ENCODE measurements around the gene ARMC2.
"Not testable (repeated sequence)": the region's sequence is repeated elsewhere in the genome, so short reads cannot be mapped to it uniquely, and the experiment has no call there.

Gene ARMC2

DNA sequence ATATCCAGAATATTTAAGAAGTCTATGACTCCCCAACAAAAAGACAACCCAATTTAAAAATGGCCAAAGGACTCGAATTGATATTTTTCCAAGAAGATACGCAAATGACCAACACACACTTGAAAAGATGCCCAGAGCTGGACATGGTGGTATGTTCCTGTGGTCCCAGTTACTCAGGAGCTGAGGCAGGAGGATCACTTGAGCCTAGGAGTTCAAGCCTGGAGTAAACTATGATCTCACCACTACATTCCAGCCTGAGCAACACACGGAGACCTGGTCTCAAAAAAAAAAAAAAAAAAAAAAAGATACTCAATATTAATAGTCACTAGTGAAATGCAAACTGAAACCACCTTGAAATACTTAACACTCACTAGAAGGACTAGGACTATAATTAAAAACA lies 12.2 kb upstream of the ARMC2 start:
- DNase-seq: no peak

DNA sequence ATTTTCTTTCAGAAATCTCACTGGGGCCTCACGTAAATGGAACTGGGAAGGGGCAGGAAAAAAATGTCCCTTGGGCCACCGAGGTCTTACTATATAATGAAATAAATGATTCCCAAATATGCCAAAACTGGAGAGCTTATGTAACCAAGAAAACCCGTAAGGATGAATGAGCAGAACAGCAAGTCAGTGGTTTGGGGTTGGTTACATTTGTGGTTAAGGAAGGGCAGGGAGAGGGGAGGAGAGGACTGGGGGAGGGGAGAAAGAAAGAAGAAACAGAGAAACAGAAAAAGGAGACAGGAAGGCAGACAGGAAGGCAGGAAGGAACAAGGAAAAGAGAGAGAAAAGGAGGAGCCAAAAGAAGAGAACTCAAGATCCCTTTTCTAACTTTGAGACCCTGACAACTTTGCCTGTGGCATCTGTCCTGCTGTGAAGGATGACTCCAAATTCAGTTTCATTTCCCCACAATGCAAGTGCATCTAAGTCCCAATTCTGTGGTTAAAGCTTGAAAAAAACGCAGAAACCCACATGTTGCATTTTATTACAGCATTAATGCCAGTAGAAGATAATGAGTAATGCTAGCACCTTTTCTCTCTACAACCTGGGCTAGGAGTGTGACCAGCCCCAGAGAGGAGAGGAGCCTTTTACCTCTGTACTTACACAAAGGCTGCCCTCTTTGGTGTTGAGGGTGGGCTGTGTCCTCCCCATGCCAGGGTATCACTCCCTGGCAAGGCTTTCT lies 10.8 kb upstream of the ARMC2 start:
- no peak for DNase-seq

DNA sequence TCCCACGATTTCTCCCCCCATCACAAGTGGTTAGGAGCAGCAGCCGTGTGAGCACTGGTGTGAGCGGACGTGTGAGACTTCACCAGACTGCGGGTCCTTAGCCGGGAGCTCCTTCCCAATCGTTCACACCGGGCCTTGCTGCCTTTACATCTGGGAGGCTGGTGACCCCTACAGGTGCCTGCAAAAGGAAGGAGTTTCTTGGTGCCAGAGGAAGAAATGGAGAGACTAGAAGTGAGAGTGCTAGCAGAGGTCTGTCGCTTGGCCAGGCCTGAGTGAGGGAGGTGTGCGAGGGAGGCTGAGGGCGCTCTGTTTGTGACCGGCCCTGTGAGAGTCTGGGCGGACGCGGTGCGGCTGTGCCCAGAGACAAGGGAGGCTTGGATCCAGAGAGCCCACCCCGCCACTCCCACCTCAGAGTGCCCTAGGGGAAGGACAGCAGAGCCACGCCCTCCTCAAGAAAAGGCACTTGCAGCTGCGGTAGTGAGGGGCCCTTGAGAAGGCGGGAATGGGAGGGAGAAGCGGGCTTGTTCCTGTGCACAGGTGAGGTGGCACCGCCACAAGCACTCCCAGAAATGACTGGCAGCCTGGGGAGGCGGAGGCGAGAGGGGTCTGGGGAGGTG lies 10.0 kb upstream of the ARMC2 start:
- DNase-seq: no peak

DNA sequence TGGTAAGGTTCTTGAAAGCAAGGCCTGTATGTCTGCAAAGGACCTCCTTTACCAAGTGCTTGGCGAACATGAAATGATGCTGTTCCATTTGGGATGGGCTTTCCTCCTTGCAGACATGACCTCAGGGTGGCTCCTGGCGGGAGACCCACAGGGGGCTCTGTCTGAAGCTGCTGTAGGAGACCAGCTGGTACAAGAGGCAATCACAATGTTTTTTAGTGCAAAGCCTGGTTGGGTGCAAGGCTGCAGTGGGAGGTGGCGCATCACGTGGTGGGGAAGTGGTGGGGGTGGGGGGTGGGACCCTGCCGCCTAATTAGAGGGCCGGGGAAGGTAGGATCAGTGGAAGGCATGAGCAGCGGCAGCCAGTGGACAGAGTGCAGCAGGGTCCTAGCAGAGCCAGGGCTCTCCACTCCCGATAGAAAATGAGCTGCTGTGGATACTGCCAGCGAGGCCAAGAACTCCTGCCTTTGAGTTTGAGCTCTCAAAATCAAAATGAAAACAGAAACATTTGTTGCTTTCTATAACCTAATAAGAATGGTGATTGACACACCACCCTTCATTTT lies 9.1 kb upstream of the ARMC2 start:
- no peak for DNase-seq

DNA sequence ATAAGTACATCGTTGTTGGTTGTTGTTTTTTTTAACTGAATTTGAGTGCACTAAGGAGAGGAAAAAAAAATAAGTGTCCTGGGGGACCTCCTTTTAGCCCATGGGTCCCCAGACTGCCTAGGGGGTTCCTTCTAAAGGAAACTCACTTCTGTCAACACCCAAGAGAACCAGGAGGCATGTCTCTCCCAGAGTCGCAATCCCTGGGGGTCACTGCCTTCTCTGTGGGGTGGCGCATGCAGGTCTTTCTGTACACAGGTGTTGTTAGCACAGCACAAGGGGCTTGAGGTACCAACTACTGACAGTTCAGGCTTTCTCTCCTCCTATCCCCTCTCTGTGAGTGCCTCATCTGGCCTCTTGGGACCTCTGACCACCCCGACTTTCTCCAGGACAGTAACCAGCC lies 7.3 kb upstream of the ARMC2 start:
- DNase-seq: no peak

DNA sequence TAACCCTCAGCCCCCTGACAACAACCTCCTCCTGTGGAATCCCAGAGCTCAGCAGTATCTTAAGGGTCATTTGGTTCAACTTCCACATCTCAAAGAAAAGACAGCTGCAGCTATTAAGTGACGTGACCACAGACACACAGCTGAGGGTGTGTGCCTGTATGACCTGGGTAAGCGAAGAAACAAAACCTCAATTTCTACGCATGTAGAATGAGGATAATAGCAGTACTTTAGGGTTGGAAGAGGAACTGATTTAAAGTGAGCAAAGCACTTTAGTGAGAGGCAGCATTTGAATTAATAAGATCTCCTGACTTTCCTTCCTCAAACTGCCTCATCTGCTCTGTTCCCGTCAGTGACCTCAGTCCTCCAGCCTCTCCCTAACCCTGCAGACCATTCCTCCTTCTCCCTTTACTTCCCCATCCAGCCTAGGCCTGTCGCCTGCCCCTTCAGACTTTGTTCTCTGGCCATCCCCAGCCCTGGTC lies 6.8 kb upstream of the ARMC2 start:
- no peak for DNase-seq

DNA sequence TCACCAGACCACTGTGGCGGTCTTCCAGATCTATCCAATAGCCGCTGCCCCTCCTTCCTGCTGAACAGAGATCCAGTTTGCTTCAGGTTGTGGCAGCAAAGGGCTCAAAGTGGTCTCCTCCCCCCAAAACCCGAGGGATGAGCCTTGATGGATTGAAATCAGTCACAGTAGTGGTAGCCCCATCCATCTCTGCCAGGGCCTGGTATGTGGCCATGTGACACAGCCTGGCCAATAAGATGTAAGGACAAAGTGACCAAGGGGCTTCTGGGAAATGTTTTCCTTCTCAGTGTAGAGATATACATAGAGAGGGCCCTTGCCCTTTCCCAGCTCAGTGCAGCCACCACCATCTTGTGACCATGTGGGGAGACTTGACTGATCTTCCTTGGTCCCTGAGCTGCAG lies 4.1 kb upstream of the ARMC2 start:
- no peak for DNase-seq

DNA sequence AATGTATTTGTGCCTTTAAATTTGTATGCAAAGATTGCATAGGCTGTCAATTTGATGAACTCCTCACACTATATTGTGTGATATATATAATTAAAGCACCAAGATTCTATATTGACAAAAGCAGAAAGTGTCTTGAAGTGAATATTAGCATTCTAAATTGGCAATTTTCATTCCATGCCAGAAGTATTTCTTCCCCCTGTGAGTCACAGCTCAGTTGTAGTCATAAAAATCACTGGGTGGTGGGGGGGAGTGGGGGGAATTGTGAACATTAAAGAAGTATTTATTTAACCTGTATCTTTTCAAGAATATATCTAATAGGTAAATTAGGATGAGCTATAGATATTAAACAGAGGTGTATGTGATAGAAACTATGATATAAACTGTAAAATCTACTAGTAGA lies 3.1 kb upstream of the ARMC2 start:
- no peak for DNase-seq

DNA sequence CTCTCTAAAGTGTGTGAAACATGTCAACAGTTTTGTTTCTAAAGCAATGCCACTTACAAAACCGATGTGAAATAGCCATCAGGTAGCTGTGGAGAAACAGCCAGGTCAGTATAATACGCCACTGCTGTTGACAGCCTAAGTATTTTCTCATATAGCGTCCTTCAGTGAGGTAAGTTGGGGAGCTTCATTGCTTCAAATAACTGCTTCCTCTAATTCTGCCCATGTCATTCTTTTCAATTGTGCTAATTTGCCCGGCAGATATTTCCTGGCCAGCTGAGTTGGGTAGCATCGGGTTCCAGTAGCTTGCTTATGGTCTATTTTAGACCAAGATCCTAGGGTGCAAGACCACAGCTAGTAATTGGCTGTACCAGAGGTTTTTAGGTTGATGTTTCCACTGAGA lies 2.1 kb upstream of the ARMC2 start:
- no peak for DNase-seq

DNA sequence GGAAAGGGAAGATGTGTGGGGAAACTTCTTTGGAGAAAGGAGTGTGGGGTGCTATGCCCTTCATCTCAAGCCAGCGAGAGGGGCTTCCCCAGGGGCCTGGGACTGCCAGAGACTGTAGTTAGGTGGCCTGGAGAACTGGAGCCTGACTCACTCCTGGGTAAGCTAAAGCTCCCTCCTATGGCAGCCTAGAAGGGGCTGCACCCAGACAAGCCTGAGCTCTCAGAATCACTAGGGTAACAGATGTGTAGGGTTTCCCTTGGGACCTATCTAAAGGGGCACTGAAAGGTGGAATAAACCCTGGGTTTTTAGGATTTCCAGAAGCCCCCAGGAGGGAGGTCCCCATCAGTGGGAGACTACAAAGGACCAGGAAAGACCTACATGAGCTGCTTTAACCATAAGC lies 1.6 kb upstream of the ARMC2 start:
- no peak for DNase-seq

DNA sequence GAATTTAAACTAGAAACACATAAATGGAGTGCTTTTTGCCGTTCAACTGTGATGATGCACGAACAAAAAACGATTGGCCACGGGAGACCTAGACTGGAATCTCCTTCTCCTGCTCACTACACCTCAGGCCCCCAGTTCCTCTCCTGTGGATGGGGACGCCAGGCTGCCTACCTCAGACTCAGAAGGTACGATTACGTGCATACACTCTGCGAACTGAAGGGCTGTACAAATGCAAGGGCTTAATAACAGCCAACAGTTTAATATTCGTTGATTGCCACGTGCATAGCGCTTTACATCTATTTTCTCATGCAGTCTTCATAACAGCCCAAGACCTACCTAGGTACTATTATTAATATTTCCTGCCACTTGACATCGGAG lies 495 bp upstream of the ARMC2 start:
- DNase-seq: no peak

DNA sequence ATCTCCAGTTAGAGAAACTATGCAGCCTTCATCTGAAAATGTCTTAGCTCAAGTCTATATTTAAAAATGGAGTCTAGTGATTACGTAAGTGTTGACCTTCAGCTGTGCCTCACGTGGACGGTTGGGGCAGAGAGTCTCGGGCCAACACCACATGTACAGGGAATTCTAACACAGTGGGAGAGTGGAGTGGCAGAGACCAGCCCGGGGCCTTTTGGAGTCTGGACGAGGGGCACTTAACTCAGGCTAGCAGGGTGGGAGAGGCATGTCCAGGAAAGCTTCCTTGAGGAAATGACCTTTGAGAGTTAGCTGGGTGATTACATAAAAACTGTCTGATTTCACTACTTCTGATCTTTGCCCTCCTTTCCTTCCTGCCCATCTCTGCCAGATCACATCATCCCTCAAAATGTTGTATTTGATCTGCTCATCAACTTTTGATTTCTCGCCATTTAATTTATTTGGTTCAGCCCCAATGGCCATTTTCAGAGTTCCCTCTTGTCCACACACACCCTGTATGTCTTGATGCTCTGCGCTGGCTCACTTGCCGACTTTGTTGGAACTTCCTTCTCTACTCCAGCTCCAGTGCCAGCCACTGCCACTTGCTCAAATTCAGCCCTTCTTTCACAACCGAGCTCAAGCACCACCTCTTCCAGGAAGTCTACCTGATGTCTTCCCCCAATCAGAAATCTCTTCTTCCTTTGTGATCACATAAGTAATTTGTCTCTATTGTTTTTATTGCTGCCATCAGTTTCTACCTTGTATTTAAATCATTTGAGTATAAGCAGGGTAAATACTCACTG lies 2.6 kb downstream of the ARMC2 start:
- no peak for DNase-seq

DNA sequence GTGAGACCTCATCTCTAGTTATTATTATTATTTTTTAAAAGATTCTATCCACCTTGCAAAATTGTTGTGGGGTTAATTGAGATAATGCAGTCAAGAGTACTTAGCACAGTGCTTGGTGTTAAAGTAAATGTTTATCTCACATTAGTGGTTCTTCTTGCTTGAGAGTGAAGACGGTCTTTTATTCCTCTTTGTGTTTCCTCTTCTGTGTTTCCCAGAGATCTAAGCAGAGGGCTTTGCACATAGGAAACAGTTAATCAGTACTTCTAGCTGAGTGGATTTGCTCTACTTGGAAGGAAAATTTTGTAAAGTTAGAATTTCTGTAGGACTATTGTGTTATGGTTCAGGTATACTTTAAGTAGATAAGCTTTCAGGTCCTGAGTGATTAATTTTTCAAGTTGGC lies 3.5 kb downstream of the ARMC2 start:
- no peak for DNase-seq

DNA sequence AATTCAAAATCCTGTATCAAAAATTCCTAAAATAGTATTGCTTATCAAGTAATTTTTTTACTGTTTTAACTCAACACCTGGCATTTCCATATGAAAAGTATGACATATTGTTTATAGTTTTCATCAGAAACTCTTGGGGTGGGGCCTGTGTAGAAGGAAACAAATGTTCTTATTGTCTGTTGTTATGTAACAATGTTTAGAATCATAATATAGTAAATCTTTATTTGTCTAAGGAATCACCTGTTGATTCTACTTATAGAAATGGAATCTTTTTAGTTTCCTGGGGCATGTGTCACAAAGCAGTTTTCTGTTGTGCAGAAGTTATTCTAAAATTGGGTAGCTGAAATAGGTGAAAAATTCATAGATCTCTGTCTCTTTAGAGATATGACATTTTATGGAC lies 4.9 kb downstream of the ARMC2 start:
- DNase-seq: no peak

DNA sequence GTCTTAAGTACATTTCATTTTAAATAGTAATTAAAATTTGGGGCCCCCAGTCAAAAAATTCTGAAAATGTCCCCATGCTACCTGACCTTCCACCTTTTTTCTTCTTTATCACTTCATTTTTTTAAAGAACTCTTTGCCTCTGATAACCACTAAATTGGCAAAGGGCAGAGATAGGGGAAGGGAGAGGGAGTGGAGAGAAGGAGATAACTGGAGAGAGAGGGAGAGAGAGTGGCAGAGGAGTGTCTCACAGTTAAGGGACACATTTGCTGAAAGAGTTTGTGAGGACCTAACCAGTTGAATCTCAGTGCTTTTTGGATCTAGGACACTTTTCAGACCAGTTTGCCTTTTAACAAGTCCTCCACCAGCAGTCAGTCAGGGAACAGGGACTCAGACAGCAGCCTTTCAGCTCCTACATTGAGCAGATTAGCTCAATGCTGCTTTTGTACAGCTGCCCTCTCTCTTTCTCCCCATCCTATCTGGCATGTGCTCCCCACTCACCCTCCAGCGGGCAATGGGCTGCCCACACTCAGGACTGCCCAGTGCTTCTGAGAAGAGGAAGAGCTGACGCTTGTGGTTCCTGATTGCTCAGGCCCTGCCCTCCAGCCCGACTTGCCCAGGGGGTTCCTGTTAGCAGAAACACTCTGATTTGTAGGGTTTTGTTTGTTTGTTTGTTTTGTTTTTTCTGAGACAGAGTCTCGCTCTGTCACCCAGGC lies 14.4 kb downstream of the ARMC2 start:
- no peak for DNase-seq

DNA sequence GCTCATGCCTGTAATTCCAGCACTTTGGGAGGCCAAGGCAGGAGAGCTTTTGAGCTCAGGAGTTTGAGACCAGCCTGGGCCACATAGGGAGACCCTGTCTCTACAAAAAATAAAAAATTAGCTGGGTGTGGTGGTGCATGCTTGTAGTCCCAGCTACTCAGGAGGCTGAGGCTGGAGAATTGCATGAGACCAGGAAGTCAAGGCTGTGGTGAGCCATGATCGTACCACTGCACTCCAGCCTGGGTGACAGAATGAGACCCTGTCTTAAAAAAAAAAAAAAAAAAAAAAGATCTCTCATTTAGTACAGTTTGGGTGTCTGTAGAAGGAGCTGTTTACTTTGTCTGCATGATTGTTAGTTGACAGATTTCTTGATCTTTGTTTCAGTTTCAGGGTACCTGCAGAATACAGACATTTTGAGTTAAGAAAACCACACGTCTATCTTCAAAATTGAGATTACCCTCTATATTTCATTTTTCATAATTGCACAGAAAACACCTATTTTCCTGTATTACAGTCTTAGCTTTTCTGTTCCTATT lies 17.6 kb downstream of the ARMC2 start:
- not testable (repeated sequence) for DNase-seq

DNA sequence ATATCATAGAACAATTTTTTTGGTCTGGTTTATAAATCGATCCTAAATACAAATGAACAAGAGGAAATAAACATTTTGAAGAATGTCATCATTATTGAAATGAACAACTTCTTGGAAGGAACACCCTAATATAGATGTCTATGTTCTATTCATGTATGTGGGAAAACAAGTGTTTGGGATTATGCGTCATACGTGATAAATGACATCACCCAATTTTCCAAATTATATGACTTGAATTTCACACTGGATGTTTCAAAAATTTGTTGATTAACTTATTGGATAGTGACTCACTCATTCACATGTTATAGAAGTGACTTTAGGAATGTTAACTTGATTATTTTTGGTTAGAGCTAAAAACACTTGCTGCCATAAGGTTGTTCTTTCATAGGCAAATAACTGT lies 18.6 kb downstream of the ARMC2 start:
- no peak for DNase-seq

DNA sequence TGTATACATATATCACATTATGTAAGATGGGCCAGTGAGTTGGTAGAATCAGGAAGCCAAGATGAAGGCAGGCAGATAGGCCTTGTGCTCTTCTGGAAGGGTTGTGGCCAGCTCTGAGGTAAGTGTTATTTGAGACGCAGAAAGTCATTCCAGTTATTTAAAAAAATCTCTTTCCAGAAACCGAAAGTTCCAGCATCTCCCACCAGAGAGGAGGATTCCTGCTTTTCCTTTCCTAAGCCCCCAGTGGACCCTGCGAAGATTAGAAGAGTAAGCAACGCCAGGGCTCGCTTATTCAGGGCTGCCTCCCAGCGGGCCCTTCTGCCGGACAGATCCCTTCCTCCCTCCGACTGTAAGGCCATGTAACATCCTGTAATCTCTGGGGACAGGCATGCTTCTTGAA lies 20.4 kb downstream of the ARMC2 start:
- no peak for DNase-seq

DNA sequence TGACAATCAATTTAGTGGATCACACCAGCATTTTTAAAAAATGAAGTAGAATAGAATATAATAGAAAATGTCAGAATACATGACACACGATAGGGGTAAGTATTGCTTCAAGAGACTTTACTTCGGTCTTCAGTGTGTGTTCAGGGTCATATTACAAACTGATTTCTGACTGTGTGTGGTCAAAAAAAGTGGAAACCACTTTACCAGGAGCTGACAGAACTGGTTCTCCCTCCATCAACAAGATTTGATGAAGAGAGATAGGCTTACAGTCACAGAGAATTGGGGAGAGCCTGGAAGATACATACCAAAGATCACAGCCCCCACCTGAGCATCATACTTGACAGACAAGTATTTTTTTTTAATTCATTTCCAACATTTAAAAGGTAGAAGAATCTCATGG lies 21.7 kb downstream of the ARMC2 start:
- DNase-seq: no peak

DNA sequence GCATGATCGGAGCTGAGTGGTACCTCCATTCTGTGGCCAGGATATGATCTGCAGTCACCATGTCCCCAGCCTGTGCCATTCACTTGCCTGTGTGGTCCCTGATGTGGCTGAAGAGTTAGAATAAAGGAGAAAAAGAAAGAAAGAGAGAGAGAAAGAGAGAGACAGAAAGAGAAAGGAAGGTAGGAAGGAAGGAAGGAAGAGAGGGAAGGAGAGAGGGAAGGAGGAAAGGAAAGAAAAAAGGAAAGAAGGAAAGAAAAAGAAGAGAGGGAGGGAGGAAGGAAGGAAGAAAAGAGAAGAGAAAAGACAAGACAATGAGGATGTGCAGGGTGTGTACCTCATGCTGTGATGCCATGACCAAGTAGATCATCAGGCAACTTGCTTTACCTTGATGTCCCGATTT lies 22.1 kb downstream of the ARMC2 start:
- no peak for DNase-seq

DNA sequence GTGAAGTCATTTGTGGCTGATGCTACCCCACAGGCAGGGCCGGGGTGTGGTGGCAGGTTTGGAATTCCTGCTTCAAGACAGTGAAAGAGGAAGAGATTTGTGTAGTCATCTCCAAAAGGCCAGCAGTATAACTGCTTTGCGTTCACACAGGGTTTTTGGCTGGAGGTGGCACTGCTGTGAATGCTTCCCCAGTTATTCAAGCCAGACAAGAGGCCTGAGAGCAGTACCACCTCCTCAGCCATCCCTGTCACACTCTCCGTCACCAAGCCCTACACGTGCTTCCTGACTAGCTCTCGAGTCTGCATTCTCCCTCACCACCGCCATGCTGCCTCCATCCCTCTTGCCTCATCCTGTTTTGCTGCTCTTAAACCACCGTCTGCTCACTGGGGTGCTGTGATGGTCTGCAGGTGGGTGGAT lies 23.9 kb downstream of the ARMC2 start:
- DNase-seq: no peak

DNA sequence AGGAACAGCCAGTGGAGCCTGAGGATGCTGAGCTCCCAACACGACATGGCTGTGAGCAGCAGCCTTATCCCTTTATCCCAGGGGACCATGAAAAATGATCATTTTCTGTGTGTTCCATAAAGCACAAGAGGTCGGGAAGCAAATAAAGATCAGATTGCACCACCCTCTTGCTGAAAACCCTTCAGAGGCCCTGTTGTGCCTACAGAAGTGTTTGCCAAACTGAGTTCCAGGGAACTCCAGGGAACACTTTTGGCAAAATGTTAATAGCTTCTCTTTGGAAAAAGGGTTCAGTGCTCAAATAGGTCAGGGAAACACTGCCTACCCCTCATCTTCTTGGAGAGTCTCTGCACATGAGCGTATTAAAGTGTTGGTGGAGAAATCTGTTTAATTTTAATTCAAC lies 24.4 kb downstream of the ARMC2 start:
- no peak for DNase-seq

DNA sequence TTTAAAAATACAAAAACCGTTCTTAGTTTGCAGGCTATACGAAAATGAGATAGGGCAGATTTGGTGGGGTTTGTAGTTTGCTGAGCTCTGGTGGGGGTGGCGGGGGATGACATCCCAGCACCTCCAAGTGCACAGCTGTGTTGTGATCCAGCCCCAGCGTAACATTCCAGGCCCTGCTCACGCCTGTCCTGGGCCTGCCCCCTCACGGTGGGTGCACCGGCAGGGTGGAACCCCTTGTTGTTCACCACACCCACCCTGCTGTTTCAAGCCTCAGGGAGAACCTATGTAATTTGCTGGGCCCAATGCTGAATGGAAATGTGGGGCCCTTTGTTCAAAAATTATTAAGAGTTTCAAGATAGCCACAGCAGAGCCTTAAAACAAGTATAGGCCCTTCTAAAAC lies 25.0 kb downstream of the ARMC2 start:
- DNase-seq: no peak

All from KG1 (cell line).